ENCODE data around the gene RNF215. TPM values are rescaled to one million over a fixed set of nuclear protein-coding genes. Genes with fewer than 3 reads are reported as not detected.

Gene RNF215
- total RNA-seq, 4 donors from 2014 or later, result 8.6 to 28.9 (median 13.0) TPM

GRCh38 chr22:30413001-30413400, 25.8 kb upstream of the RNF215 start:
- no peak for DNase-seq
- Histone ChIP-seq H3K9me3 (no peaks in the 10 kb centered on the region), H3K36me3 (peaks cover 0 to 78% (median 0%) of the 10 kb centered on the region in 3 donors), H3K4me3 (no peak overlapping the region), H3K27me3 (no peaks in the 10 kb centered on the region), H3K4me1 (peaks cover 0 to 22% (median 0%) of the 10 kb centered on the region in 4 donors), H3K27ac (no peak overlapping the region)
- TF ChIP-seq CTCF (IDR thresholded peaks at IDR 0.05) (peak in 1 of 6 experiments; percentile 7), POLR2A (IDR thresholded peaks at IDR 0.05) (no peak)

- no peak overlapping the region for H3K4me3 ChIP-seq
- no peak for DNase-seq
- H3K27ac ChIP-seq, result no peak overlapping the region
- no peaks in the 10 kb centered on the region for H3K9me3 ChIP-seq
- no peaks in the 10 kb centered on the region for H3K27me3 ChIP-seq
- TF ChIP-seq POLR2A (IDR thresholded peaks at IDR 0.05) (no peak), CTCF (IDR thresholded peaks at IDR 0.05) (no peak)
- H3K36me3 ChIP-seq, result peaks cover 0 to 79% (median 0%) of the 10 kb centered on the region in 3 donors
- H3K4me1 ChIP-seq, result peaks cover 0 to 12% (median 0%) of the 10 kb centered on the region in 4 donors
Measured at GRCh38 chr22:30411780-30412179, 24.6 kb upstream of the RNF215 start.

GRCh38 chr22:30408388-30409102, 21.3 kb upstream of the RNF215 start:
- Histone ChIP-seq H3K9me3 (no peaks in the 10 kb centered on the region), H3K4me1 (peaks cover 0 to 3% (median 0%) of the 10 kb centered on the region in 4 donors), H3K27ac (no peak overlapping the region), H3K4me3 (no peak overlapping the region), H3K36me3 (peaks cover 0 to 64% (median 0%) of the 10 kb centered on the region in 3 donors), H3K27me3 (no peaks in the 10 kb centered on the region)
- TF ChIP-seq POLR2A (IDR thresholded peaks at IDR 0.05), result no peak
- no peak for TF ChIP-seq CTCF (IDR thresholded peaks at IDR 0.05)
- DNase-seq, result no peak

- H3K36me3 ChIP-seq, result peaks cover 0 to 58% (median 0%) of the 10 kb centered on the region in 3 donors
- no peak overlapping the region for H3K4me3 ChIP-seq
- no peak for DNase-seq
Measured at GRCh38 chr22:30406400-30406799, 19.2 kb upstream of the RNF215 start.

GRCh38 chr22:30405731-30406130, 18.5 kb upstream of the RNF215 start:
- peaks cover 0 to 55% (median 0%) of the 10 kb centered on the region in 3 donors for H3K36me3 ChIP-seq
- no peak overlapping the region for H3K27ac ChIP-seq
- DNase-seq, result no peak
- peaks cover 0 to 9% (median 0%) of the 10 kb centered on the region in 4 donors for H3K4me1 ChIP-seq
- no peak overlapping the region for H3K4me3 ChIP-seq
- no peaks in the 10 kb centered on the region for H3K27me3 ChIP-seq
- H3K9me3 ChIP-seq, result no peaks in the 10 kb centered on the region
- TF ChIP-seq CTCF (IDR thresholded peaks at IDR 0.05) (no peak), POLR2A (IDR thresholded peaks at IDR 0.05) (no peak)

More at GRCh38 chr22:30406400-30406799, 19.2 kb upstream of the RNF215 start:
- no peaks in the 10 kb centered on the region for H3K9me3 ChIP-seq
- no peaks in the 10 kb centered on the region for H3K27me3 ChIP-seq
- no peak overlapping the region for H3K27ac ChIP-seq
- TF ChIP-seq POLR2A (IDR thresholded peaks at IDR 0.05) (no peak), CTCF (IDR thresholded peaks at IDR 0.05) (no peak)
- H3K4me1 ChIP-seq, result peaks cover 0 to 9% (median 0%) of the 10 kb centered on the region in 4 donors
